ENCODE data around the gene HPS5. TPM values are rescaled to one million over a fixed set of nuclear protein-coding genes. Genes with fewer than 3 reads are reported as not detected.

Gene HPS5
- total and polyA plus RNA-seq, 12 donors: 5.3 to 14.9 (median 11.7) TPM

DNA sequence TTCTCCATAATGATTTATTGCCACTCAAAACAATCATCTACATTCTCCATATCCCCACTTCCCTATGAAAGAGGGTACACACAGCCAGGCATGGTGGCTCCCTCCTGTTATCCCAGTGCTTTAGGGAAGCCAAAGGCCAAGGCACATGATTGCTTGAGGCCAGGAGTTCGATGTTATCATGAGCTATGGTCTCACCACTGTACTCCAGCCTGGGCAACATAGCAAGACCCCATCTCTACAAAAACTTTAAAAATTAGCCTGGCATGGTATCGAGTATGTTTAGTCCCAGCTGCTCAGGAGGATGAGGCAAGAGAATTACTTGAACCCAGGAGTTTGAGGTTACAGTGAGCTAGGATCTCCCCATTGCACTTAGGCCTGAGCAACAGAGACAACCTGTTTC is 6.0 kb downstream of the HPS5 start:
- TF ChIP-seq, protein P1, sequence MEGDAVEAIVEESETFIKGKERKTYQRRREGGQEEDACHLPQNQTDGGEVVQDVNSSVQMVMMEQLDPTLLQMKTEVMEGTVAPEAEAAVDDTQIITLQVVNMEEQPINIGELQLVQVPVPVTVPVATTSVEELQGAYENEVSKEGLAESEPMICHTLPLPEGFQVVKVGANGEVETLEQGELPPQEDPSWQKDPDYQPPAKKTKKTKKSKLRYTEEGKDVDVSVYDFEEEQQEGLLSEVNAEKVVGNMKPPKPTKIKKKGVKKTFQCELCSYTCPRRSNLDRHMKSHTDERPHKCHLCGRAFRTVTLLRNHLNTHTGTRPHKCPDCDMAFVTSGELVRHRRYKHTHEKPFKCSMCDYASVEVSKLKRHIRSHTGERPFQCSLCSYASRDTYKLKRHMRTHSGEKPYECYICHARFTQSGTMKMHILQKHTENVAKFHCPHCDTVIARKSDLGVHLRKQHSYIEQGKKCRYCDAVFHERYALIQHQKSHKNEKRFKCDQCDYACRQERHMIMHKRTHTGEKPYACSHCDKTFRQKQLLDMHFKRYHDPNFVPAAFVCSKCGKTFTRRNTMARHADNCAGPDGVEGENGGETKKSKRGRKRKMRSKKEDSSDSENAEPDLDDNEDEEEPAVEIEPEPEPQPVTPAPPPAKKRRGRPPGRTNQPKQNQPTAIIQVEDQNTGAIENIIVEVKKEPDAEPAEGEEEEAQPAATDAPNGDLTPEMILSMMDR (IDR thresholded peaks at IDR 0.05): no peak
- intact Hi-C loops (cut with DNase I): no loop called here

DNA sequence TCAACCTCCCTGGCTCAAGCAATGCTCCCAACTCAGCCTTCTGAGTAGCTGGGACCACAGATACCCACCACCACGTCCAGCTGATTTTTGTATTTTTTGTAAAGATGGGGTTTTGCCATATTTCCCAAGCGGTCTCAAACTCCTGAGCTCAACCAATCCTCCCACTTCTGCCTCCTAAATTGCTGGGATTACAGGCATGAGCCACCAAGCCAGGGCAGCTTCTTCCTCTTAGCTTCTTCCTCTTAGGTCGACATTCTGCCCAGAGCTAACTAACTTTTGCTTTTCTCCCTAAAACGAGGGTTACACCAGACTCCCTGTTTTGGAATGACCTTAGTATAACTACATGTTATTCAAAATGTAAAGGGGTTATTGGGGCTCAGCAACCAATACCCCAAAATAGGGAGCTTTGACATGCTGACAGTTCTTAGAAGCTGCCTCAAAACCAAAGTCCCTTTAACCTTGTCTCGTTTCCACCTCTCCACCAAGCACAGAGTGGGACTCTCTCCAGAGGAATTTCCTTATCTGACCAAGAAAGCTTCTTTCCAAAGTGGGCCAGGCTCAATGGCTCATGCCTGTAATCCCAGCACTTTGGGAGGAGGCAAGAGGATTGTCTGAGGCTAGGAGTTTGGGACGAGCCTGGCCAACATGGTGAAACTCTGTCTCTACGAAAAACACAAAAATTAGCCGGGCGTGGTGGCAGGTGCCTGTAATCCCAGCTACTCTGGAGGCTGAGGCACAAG is 7.0 kb downstream of the HPS5 start:
- intact Hi-C loops (cut with DNase I): no loop called here
- H3K27ac ChIP-seq: peak overlapping the region in 2 of 10 donors; percentile 23 to 56
- ATAC-seq: peak in 1 of 8 donors; percentile 29

More for the DNA sequence above, 6.0 kb downstream of the HPS5 start:
- H3K27ac ChIP-seq: no peak overlapping the region
- ATAC-seq (no peak), DNase-seq (no peak)
- H3K4me1 ChIP-seq: peaks cover 0 to 60% (median 21%) of the 10 kb centered on the region in 9 donors
- H3K27me3 ChIP-seq: no peaks in the 10 kb centered on the region
- no peaks in the 10 kb centered on the region for H3K9me3 ChIP-seq
- H3K4me3 ChIP-seq: no peak overlapping the region
- H3K36me3 ChIP-seq: peaks cover 0 to 31% (median 2%) of the 10 kb centered on the region in 9 donors
- 96 to 99% methylated on average over 2 of the region's 2 CpGs for WGBS, 2 donors

DNA sequence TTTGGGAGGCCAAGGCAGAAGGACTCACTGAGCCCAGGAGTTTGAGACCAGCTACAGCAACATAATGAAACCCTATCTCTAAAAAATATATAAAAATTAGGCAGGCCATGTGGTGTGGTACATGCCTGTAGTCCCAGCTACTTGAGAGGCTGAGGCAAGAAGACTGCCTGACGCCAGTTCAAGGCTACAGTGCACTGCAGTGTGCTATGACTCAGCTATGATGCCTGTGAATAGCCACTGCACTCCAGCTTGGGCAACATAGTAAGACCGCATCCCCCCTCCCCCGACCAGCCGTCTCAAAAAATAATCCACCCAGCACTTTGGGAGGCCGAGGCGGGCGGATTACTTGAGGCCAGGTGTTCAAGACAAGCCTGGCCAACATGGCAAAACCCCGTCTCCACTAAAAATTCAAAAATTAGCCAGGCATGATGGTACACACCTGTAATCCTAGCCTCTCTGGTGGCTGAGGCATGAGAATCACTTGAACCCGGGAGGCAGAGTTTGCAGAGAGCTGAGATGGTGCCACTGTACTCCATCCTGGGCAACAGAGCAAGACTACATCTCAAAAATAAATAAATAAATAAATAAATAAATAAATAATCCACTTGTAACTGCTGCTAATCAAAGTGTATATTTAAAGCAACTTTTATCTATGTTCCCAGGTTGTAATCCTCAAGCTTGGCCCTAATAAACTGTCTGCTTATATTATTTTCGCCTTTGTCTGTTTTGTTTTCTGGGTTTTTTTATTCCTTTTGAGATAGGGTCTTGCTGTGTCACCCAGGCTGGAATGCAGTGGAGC is 7.8 kb downstream of the HPS5 start:
- Histone ChIP-seq H3K4me1 (peaks cover 0 to 43% (median 16%) of the 10 kb centered on the region in 9 donors), H3K27me3 (no peaks in the 10 kb centered on the region), H3K36me3 (peaks cover 0 to 48% (median 18%) of the 10 kb centered on the region in 9 donors), H3K9me3 (no peaks in the 10 kb centered on the region), H3K27ac (peak overlapping the region in 1 of 10 donors; percentile 56), H3K4me3 (no peak overlapping the region)
- 77 to 82% methylated on average over 10 of the region's 10 CpGs for whole genome bisulfite sequencing, 2 donors
- TF ChIP-seq, protein P1 (IDR thresholded peaks at IDR 0.05): no peak
- ATAC-seq (no peak), DNase-seq (no peak)
- intact Hi-C loops (cut with DNase I): no loop called here

More for the DNA sequence above, 7.0 kb downstream of the HPS5 start:
- TF ChIP-seq, protein P1 (IDR thresholded peaks at IDR 0.05): no peak
- no peak for DNase-seq
- Histone ChIP-seq H3K27me3 (no peaks in the 10 kb centered on the region), H3K9me3 (no peaks in the 10 kb centered on the region), H3K36me3 (peaks cover 0 to 40% (median 10%) of the 10 kb centered on the region in 9 donors), H3K4me1 (peaks cover 0 to 51% (median 16%) of the 10 kb centered on the region in 9 donors), H3K4me3 (no peak overlapping the region)
- WGBS, 2 donors: 83 to 85% methylated on average over 9 of the region's 9 CpGs

DNA sequence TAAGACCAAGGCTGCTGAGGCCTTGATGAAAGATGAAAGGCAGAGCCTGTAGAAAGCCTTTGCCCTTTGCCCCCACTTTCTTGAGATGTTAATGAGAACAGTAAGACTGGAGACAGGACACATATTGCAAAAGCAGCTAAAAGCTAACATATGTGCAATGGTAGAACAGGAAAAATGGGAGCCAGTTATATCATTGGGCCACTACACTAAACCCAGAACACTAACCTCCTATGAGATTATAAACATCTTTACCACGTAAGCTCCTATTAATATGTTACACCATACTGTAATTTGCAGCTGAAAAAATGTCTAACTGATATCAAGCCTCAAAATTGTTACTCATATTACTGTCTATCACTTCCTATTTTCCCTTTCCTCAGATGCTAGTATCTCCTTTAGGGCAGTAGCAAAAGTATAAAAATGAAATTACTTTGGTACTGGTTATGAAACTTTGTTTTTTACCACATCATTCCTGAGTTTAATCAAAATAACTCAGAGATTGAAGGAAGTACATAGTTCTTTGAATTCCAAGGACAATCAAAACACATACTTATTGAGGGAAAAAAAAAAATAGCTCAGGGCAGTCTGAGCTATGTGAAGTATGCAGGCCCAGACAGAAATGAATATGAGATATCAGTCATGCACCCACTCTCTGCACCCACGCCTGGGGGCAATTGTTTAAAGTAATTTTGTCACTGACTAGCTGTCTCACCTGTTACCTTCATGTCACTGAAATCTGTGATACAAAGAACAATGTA is 9.1 kb downstream of the HPS5 start:
- Histone ChIP-seq H3K4me3 (no peak overlapping the region), H3K4me1 (peaks cover 0 to 40% (median 16%) of the 10 kb centered on the region in 9 donors), H3K27ac (peak overlapping the region in 1 of 10 donors; percentile 32), H3K27me3 (no peaks in the 10 kb centered on the region), H3K9me3 (no peaks in the 10 kb centered on the region), H3K36me3 (peaks cover 0 to 61% (median 31%) of the 10 kb centered on the region in 9 donors)
- DNase-seq: no peak
- WGBS, 2 donors: 54 to 74% methylated on average over 2 of the region's 2 CpGs
- peak in 1 of 8 donors; percentile 53 for ATAC-seq
- intact Hi-C loops (cut with DNase I): no loop called here
- TF ChIP-seq, protein P1 (IDR thresholded peaks at IDR 0.05): no peak

Measured in heart right ventricle (tissue), 16 donors.